Posterior vena cava (tissue), 2 donors: ENCODE measurements around the gene RPS8. TPM values are rescaled to one million over a fixed set of nuclear protein-coding genes. Genes with fewer than 3 reads are reported as not detected.

Source experiments
- total RNA-seq, 2 donors: library from RNA; stranded (reverse); fragmentation: NEBNext Ultra II Directional; extraction: Animal tissue kit (Norgen Biotek cat#: 25700); gene quantifications; one replicate each; pipeline ENCODE4 v1.2.1, GENCODE V29; 2021
- donor health status: DM: yes; HTN: yes; CAD: no.
- donor health status: DM: yes; HTN: yes; CAD: no.

The RPS8 gene
- total RNA-seq, 2 donors from 2014 or later = 1,440 to 1,494 TPM

Other genes with a start within 250 kb of the RPS8 start
- gene TMEM53, start 101.1 kb upstream of the RPS8 start, total RNA-seq = 1 to 10 TPM; 3.8 to 5.3 TPM
- 1 to 10 TPM; 1.0 to 1.6 TPM for gene ARMH1, start 100.8 kb upstream of the RPS8 start, total RNA-seq
- not detected for gene RNU5D-1, start 44.4 kb upstream of the RPS8 start, total RNA-seq
- gene KIF2C, start 35.7 kb upstream of the RPS8 start, total RNA-seq = under 1 TPM; 0.43 to 0.93 TPM
- under 1 TPM; 0.37 to 0.38 TPM for gene BEST4, start 12.6 kb downstream of the RPS8 start, total RNA-seq
- gene PLK3, start 24.8 kb downstream of the RPS8 start, total RNA-seq = 10 to 100 TPM; 20.1 to 32.7 TPM
- not detected for gene DYNLT4, start 31.8 kb downstream of the RPS8 start, total RNA-seq
- 10 to 100 TPM; 13.5 to 22.2 TPM for gene BTBD19, start 33.0 kb downstream of the RPS8 start, total RNA-seq
- 1 to 10 TPM; 1.6 to 2.1 TPM for gene PTCH2, start 67.7 kb downstream of the RPS8 start, total RNA-seq
- gene EIF2B3, start 211.1 kb downstream of the RPS8 start, total RNA-seq = 10 to 100 TPM; 25.9 to 26.8 TPM
- gene HECTD3, start 235.8 kb downstream of the RPS8 start, total RNA-seq = 10 to 100 TPM; 26.5 to 32.9 TPM
- gene UROD, start 236.7 kb downstream of the RPS8 start, total RNA-seq = 10 to 100 TPM; 59.5 to 68.6 TPM